Fibroblast of the aortic adventitia (primary cell): Measurements from ENCODE around the gene QARS1. TPM values are rescaled to one million over a fixed set of nuclear protein-coding genes. Genes with fewer than 3 reads are reported as not detected.

Experiments used
- DNase-seq: peaks from one replicate; pipeline ENCODE4 v3.0.0-alpha.2; 2010; ENCODE audit warnings: low read depth
- H3K4me3 ChIP-seq: 2 replicates; pipeline ENCODE4 v1.5.1; 2011; ENCODE audit warnings: low read depth, mild to moderate bottlenecking, control low read depth, low read length, moderate library complexity
- CTCF ChIP-seq: IDR thresholded peaks from 2 replicates; pipeline ENCODE4 v1.5.1; 2011; ENCODE audit warnings: mild to moderate bottlenecking, low read length, control low read depth, inconsistent platforms; ENCODE audit not compliant: insufficient read depth
- small RNA-seq: library from RNA; depleted of rRNA; stranded (forward); fragments of <200 nt; gene quantifications from one replicate; pipeline ENCODE3, GENCODE V24; 2012
- total RNA-seq: library from RNA; depleted of rRNA; stranded (reverse); fragments of >200 nt; gene quantifications from 2 replicates; pipeline ENCODE4 v1.2.3, GENCODE V29; 2012; ENCODE audit warnings: low replicate concordance

The QARS1 gene
- total RNA-seq, 1 donor, result 306 TPM

- no peak for DNase-seq
- no peak overlapping the region for H3K4me3 ChIP-seq
- TF ChIP-seq CTCF, result no peak
Observed at GRCh38 chr3:49076116-49076515, 28.4 kb downstream of the QARS1 start.

- no peak overlapping the region for H3K4me3 ChIP-seq
- no peak for DNase-seq
- TF ChIP-seq CTCF, result no peak
Observed at GRCh38 chr3:49058011-49058410, 46.5 kb downstream of the QARS1 start.

GRCh38 chr3:49057268-49057667 lies 47.3 kb downstream of the QARS1 start:
- H3K4me3 ChIP-seq, result no peak overlapping the region
- TF ChIP-seq CTCF, result no peak
- DNase-seq, result no peak

- no peak for DNase-seq
- no peak for TF ChIP-seq CTCF
- no peak overlapping the region for H3K4me3 ChIP-seq
Observed at GRCh38 chr3:49054344-49054862, 50.2 kb downstream of the QARS1 start.

GRCh38 chr3:49053543-49053942 lies 51.0 kb downstream of the QARS1 start:
- TF ChIP-seq CTCF, result no peak
- no peak for DNase-seq
- no peak overlapping the region for H3K4me3 ChIP-seq

Small RNA genes lying within 50 kb of the gene (small RNA-seq; reads per million reads assigned to genes)
- gene RN7SL182P, result not detected

Other genes with a start within 250 kb of the QARS1 start
- 17.7 and 20.9 TPM in 2 replicates for gene SLC25A20, start 205.9 kb downstream of the QARS1 start, total RNA-seq
- 68.6 and 106 TPM in 2 replicates for gene ARIH2, start 185.9 kb downstream of the QARS1 start, total RNA-seq
- gene P4HTM, start 114.5 kb downstream of the QARS1 start, total RNA-seq, result 22.2 and 49.1 TPM in 2 replicates
- 65.4 and 99.8 TPM in 2 replicates for gene WDR6, start 97.4 kb downstream of the QARS1 start, total RNA-seq
- 32.6 and 46.4 TPM in 2 replicates for gene DALRD3, start 86.2 kb downstream of the QARS1 start, total RNA-seq
- 22.1 and 41.0 TPM in 2 replicates for gene NDUFAF3, start 82.6 kb downstream of the QARS1 start, total RNA-seq
- 313 and 402 TPM in 2 replicates for gene IMPDH2, start 75.4 kb downstream of the QARS1 start, total RNA-seq
- 33.8 and 75.3 TPM in 2 replicates for gene QRICH1, start 10.7 kb downstream of the QARS1 start, total RNA-seq
- 23.7 and 36.0 TPM in 2 replicates for gene USP19, start 16.1 kb upstream of the QARS1 start, total RNA-seq
- gene LAMB2, start 28.3 kb upstream of the QARS1 start, total RNA-seq, result 202 and 937 TPM in 2 replicates
- 14.8 and 22.7 TPM in 2 replicates for gene CCDC71, start 61.6 kb upstream of the QARS1 start, total RNA-seq
- 23.8 and 91.7 TPM in 2 replicates for gene KLHDC8B, start 66.8 kb upstream of the QARS1 start, total RNA-seq
- gene C3orf62, start 172.5 kb upstream of the QARS1 start, total RNA-seq, result 1.3 and 2.9 TPM in 2 replicates
- gene USP4, start 235.3 kb upstream of the QARS1 start, total RNA-seq, result 23.0 and 28.9 TPM in 2 replicates